ENCODE results near the gene PNPLA5.

GRCh38 chr22:43919106-43919973, 27.5 kb upstream of the PNPLA5 start:
- TF ChIP-seq FOXJ3 (CRISPR knock-in tag; IDR thresholded peaks at IDR 0.05; ENCODE audit: borderline replicate concordance), result no peak
- TF ChIP-seq RELA (CRISPR knock-in tag; IDR thresholded peaks at IDR 0.05; ENCODE audit: borderline replicate concordance), result no peak
- no peak for TF ChIP-seq CTCF (IDR thresholded peaks at IDR 0.05)
- TF ChIP-seq USF2 (CRISPR knock-in tag; IDR thresholded peaks at IDR 0.05), result no peak
- TF ChIP-seq SOX15 (CRISPR knock-in tag; IDR thresholded peaks at IDR 0.05), result no peak
- TF ChIP-seq IRF2 (CRISPR knock-in tag; IDR thresholded peaks at IDR 0.05; ENCODE audit: borderline replicate concordance, low read depth), result no peak
- TF ChIP-seq TCF7 (CRISPR knock-in tag; IDR thresholded peaks at IDR 0.05; ENCODE audit: low read depth), result no peak
- TF ChIP-seq SP1 (CRISPR knock-in tag; conservative IDR thresholded peaks at IDR 0.05), result no peak
- no peak for TF ChIP-seq FOXP4 (CRISPR knock-in tag; IDR thresholded peaks at IDR 0.05)
- TF ChIP-seq NFE2L1 (CRISPR knock-in tag; IDR thresholded peaks at IDR 0.05), result no peak
- TF ChIP-seq ZNF263 (CRISPR knock-in tag; IDR thresholded peaks at IDR 0.05; ENCODE audit: low read depth), result no peak
- no peak for TF ChIP-seq TEAD4 (CRISPR knock-in tag; IDR thresholded peaks at IDR 0.05)
- no peak for TF ChIP-seq NR2C2 (CRISPR knock-in tag; IDR thresholded peaks at IDR 0.05)
- TF ChIP-seq, protein P1, sequence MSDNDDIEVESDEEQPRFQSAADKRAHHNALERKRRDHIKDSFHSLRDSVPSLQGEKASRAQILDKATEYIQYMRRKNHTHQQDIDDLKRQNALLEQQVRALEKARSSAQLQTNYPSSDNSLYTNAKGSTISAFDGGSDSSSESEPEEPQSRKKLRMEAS (CRISPR knock-in tag; IDR thresholded peaks at IDR 0.05), result no peak
